GM12878 (cell line): ENCODE data around the gene KEL.

Source experiments
- ASH2L ChIP-seq: fragments of 300-600, 200-600 bp; sonication (generic); IDR thresholded peaks from 2 replicates; pipeline ENCODE4 v1.6.1; 2017; ENCODE audit warnings: low read depth, mild to moderate bottlenecking, borderline replicate concordance
- BACH1 ChIP-seq: fragments of 450-650 bp; IDR thresholded peaks from 2 replicates; pipeline ENCODE4 v1.6.1; 2017; ENCODE audit warnings: mild to moderate bottlenecking, borderline replicate concordance
- BHLHE40 ChIP-seq, 2 experiments: fragments of 450-650 bp in 1 of 2; IDR thresholded peaks; 2 replicates each; pipeline ENCODE4 v1.6.1; 2011 to 2017; ENCODE audit warnings: low read depth in 2 of 2, borderline replicate concordance in 1 of 2, improper control_type of control experiment in 1 of 2, low read length in 1 of 2, mild to moderate bottlenecking in 1 of 2
- POLR2A ChIP-seq: IDR thresholded peaks from 2 replicates; pipeline ENCODE4 v1.6.1; 2011; ENCODE audit warnings: low read depth, mild to moderate bottlenecking, low read length
- TAF1 ChIP-seq: IDR thresholded peaks from 2 replicates; pipeline ENCODE4 v1.6.1; 2011; ENCODE audit warnings: mild to moderate bottlenecking, low read depth, low read length, borderline replicate concordance
- TF ChIP-seq, protein P1 (sequence below): IDR thresholded peaks from 2 replicates; pipeline ENCODE4 v1.6.1; 2012; ENCODE audit warnings: mild to moderate bottlenecking, low read depth, low read length

DNA sequence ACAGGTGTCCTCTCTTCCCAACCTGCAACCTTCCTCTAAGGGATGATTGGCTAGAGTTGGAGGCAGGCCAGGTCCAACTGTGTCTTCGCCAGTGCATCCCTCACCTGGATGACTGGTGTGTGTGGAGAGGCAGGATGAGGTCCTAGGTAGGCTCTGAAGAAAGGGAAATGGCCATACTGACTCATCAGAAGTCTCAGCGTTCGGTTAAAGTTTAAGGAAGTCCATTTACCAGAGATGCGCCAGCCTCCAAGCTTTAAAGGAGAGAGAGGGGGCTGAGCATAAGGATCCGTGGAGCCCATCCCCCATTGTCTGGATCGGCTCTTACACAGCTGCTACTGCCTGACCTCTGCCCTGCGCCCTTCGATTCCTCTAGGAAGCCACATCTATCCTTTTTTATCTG lies 4.4 kb downstream of the KEL start:
- TF ChIP-seq BACH1 (no peak), POLR2A (no peak), TAF1 (no peak), ASH2L (no peak), BHLHE40 (IDR thresholded peaks at IDR 0.05; ENCODE audit: borderline replicate concordance in 1 of 2, low read depth in 2 of 2, low read length in 1 of 2) (no peak)
- TF ChIP-seq, protein P1, sequence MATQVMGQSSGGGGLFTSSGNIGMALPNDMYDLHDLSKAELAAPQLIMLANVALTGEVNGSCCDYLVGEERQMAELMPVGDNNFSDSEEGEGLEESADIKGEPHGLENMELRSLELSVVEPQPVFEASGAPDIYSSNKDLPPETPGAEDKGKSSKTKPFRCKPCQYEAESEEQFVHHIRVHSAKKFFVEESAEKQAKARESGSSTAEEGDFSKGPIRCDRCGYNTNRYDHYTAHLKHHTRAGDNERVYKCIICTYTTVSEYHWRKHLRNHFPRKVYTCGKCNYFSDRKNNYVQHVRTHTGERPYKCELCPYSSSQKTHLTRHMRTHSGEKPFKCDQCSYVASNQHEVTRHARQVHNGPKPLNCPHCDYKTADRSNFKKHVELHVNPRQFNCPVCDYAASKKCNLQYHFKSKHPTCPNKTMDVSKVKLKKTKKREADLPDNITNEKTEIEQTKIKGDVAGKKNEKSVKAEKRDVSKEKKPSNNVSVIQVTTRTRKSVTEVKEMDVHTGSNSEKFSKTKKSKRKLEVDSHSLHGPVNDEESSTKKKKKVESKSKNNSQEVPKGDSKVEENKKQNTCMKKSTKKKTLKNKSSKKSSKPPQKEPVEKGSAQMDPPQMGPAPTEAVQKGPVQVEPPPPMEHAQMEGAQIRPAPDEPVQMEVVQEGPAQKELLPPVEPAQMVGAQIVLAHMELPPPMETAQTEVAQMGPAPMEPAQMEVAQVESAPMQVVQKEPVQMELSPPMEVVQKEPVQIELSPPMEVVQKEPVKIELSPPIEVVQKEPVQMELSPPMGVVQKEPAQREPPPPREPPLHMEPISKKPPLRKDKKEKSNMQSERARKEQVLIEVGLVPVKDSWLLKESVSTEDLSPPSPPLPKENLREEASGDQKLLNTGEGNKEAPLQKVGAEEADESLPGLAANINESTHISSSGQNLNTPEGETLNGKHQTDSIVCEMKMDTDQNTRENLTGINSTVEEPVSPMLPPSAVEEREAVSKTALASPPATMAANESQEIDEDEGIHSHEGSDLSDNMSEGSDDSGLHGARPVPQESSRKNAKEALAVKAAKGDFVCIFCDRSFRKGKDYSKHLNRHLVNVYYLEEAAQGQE, result no peak
